Testis (tissue), 2 donors: ENCODE data around the gene MAP7.

Experiments
- POLR2A ChIP-seq: fragments of 450-650 bp; IDR thresholded peaks from one replicate; pipeline ENCODE4 v1.6.1; 2017; ENCODE audit warnings: antibody characterized with exemption, mild to moderate bottlenecking, moderate library complexity
- TF ChIP-seq, protein P1 (sequence below), 3 experiments: fragments of 450-650 bp in 2 of 3; fragments of 200-600 bp in 1 of 3; sonication (generic) in 1 of 3; IDR thresholded peaks; one replicate each; pipeline ENCODE4 v1.5.1; 2016 to 2019; ENCODE audit warnings: antibody characterized with exemption in 3 of 3, mild to moderate bottlenecking in 2 of 3, moderate library complexity in 1 of 3

- TF ChIP-seq, protein P1, sequence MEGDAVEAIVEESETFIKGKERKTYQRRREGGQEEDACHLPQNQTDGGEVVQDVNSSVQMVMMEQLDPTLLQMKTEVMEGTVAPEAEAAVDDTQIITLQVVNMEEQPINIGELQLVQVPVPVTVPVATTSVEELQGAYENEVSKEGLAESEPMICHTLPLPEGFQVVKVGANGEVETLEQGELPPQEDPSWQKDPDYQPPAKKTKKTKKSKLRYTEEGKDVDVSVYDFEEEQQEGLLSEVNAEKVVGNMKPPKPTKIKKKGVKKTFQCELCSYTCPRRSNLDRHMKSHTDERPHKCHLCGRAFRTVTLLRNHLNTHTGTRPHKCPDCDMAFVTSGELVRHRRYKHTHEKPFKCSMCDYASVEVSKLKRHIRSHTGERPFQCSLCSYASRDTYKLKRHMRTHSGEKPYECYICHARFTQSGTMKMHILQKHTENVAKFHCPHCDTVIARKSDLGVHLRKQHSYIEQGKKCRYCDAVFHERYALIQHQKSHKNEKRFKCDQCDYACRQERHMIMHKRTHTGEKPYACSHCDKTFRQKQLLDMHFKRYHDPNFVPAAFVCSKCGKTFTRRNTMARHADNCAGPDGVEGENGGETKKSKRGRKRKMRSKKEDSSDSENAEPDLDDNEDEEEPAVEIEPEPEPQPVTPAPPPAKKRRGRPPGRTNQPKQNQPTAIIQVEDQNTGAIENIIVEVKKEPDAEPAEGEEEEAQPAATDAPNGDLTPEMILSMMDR (IDR thresholded peaks at IDR 0.05) = no peak
- no peak for TF ChIP-seq POLR2A
These were observed 63.9 kb downstream of the MAP7 start for GRCh38 chr6:136486357-136486756.
